GM12878 (cell line): ENCODE measurements around the gene ULBP1. TPM values are rescaled to one million over a fixed set of nuclear protein-coding genes. Genes with fewer than 3 reads are reported as not detected.

Experiments used
- ATAC-seq: fragments of 200-7000 bp; cut with Tn5 transposase; 3 replicates; pipeline ENCODE4 v1.9.1; 2020; ENCODE audit warnings: mild to moderate bottlenecking, moderate library complexity
- BruUV-seq: library from RNA; stranded (reverse); fragments of 400-500 nt; replicated peaks from 2 replicates; lab custom pipeline; 2021; lab: Mats Ljungman, UMichigan
- CTCF ChIA-PET: fragments of 300-600 bp; sonication (Branson Sonifier 250); formaldehyde crosslinking; extraction: SDS; loops from one replicate; lab custom pipeline; 2021; ENCODE audit warnings: inconsistent platforms; lab: Yijun Ruan, JAX
- POLR2A ChIA-PET: fragments of 350-600 bp; formaldehyde crosslinking; extraction: SDS; loops from one replicate; lab custom pipeline; 2021; ENCODE audit warnings: inconsistent platforms; lab: Charles Lee
- RAD21 ChIA-PET: fragments of 300-600 bp; sonication (Branson Sonifier 250); formaldehyde crosslinking; loops from one replicate; lab custom pipeline; 2023; ENCODE audit warnings: antibody characterized with exemption; ENCODE audit not compliant: unreplicated experiment; lab: Charles Lee
- SMC1A ChIA-PET: fragments of 300-600 bp; sonication (Branson Sonifier 250); formaldehyde crosslinking; loops from one replicate; lab custom pipeline; 2023; ENCODE audit not compliant: unreplicated experiment, uncharacterized antibody; lab: Charles Lee
- DNase-seq: peaks from one replicate; pipeline ENCODE4 v3.0.0-alpha.2; 2011; ENCODE audit warnings: low read depth, low spot score
- FAIRE-seq: peaks from 3 replicates; lab custom pipeline; 2011; peaks lifted over from hg19 to GRCh38; lab: Jason Lieb, UNC
- H2AFZ ChIP-seq: 2 replicates; pipeline ENCODE4 v1.6.0; 2011; ENCODE audit warnings: low read depth, low read length, control low read depth; ENCODE audit not compliant: control insufficient read depth
- H3K27ac ChIP-seq: 2 replicates; pipeline ENCODE4 v1.5.1; 2011; ENCODE audit warnings: control low read depth; ENCODE audit not compliant: control insufficient read depth, insufficient read depth
- H3K27me3 ChIP-seq, 2 experiments: replicated peaks in 1 of 2; 2 replicates each; pipeline versions ENCODE4 v1.6.0 to v1.6.1; 2011; ENCODE audit warnings: low read length in 1 of 2; ENCODE audit not compliant: control insufficient read depth in 2 of 2, insufficient read depth in 2 of 2
- H3K36me3 ChIP-seq, 2 experiments: 2 replicates each; pipeline ENCODE4 v1.5.1; 2011; ENCODE audit warnings: low read length in 1 of 2; ENCODE audit not compliant: control insufficient read depth in 2 of 2, insufficient read depth in 2 of 2
- H3K4me1 ChIP-seq: 2 replicates; pipeline ENCODE4 v1.6.1; 2011; ENCODE audit warnings: mild to moderate bottlenecking, low read length, moderate library complexity, mixed read lengths; ENCODE audit not compliant: control insufficient read depth, insufficient read depth
- H3K4me2 ChIP-seq: 2 replicates; pipeline ENCODE4 v1.6.0; 2011; ENCODE audit warnings: control low read depth; ENCODE audit not compliant: control insufficient read depth, insufficient read depth
- H3K4me3 ChIP-seq: fragments of 200-600 bp; sonication (generic); 2 replicates; pipeline ENCODE4 v1.5.1; 2016
- H3K79me2 ChIP-seq: 2 replicates; pipeline ENCODE4 v1.6.0; 2011; ENCODE audit warnings: low read length; ENCODE audit not compliant: control insufficient read depth, insufficient read depth
- H3K9ac ChIP-seq: 2 replicates; pipeline ENCODE4 v1.8.0; 2011; ENCODE audit warnings: low read length, control low read depth, mixed read lengths; ENCODE audit not compliant: control insufficient read depth, insufficient read depth
- H3K9me3 ChIP-seq: replicated peaks from 3 replicates; pipeline ENCODE4 v1.5.1; 2011; ENCODE audit warnings: mild to moderate bottlenecking, low read length; ENCODE audit not compliant: control insufficient read depth, insufficient read depth
- H4K20me1 ChIP-seq: 2 replicates; pipeline ENCODE4 v1.6.0; 2011; ENCODE audit not compliant: control insufficient read depth, insufficient read depth
- ELK1 ChIP-seq: IDR thresholded peaks from 2 replicates; pipeline ENCODE4 v1.6.1; 2012; ENCODE audit warnings: low read depth, low read length, improper control_type of control experiment
- HDGF ChIP-seq: fragments of 450-650 bp; IDR thresholded peaks from 2 replicates; pipeline ENCODE4 v1.6.1; 2016; ENCODE audit warnings: antibody characterized with exemption
- JUNB ChIP-seq: IDR thresholded peaks from 2 replicates; pipeline ENCODE4 v1.6.1; 2016; ENCODE audit warnings: antibody characterized with exemption, mild to moderate bottlenecking
- NFXL1 ChIP-seq: fragments of 450-650 bp; IDR thresholded peaks from 2 replicates; pipeline ENCODE4 v1.6.1; 2017; ENCODE audit warnings: antibody characterized with exemption, mild to moderate bottlenecking, borderline replicate concordance
- SMAD5 ChIP-seq: IDR thresholded peaks from 2 replicates; pipeline ENCODE4 v1.6.1; 2016; ENCODE audit warnings: antibody characterized with exemption, low read depth
- STAT3 ChIP-seq: IDR thresholded peaks from 2 replicates; pipeline ENCODE4 v1.6.1; 2011; ENCODE audit warnings: low read depth, low read length, improper control_type of control experiment
- TCF12 ChIP-seq: IDR thresholded peaks from 2 replicates; pipeline ENCODE4 v1.6.1; 2011; ENCODE audit warnings: low read depth, mild to moderate bottlenecking, low read length
- ZBTB33 ChIP-seq: fragments of 450-650 bp; IDR thresholded peaks from 2 replicates; pipeline ENCODE4 v1.6.1; 2017; ENCODE audit warnings: mild to moderate bottlenecking
- WGBS: methylation state at CpG from one replicate; pipeline ENCODE4 v1.1.6; 2016; ENCODE audit warnings: low lambda C conversion rate; ENCODE audit not compliant: insufficient replicate concordance, insufficient coverage; ENCODE audit errors: missing lambda C conversion rate; 5-methylcytosine and 5-hydroxymethylcytosine counted together
- in situ Hi-C: fragments of 300-500 bp; cut with MboI; formaldehyde crosslinking; loops from 9 replicates; pipeline ENCODE4 v1.14.3; 2018; ENCODE audit warnings: mixed read lengths
- intact Hi-C: fragments of 100-400 bp; cut with micrococcal nuclease; formaldehyde crosslinking; loops from one replicate; pipeline ENCODE4 v1.14.2; 2022; ENCODE audit not compliant: unreplicated experiment
- polyA plus RNA-seq, 11 experiments: library from polyadenylated mRNA; depleted of rRNA in 4 of 11; unstranded in 6 of 11; stranded (reverse) in 5 of 11; fragments of >200 nt; fragmentation: Nextera tagmentation in 4 of 11; fragmentation: Illumina TruSeq in 1 of 11; extraction: Ambion mirVana in 4 of 11; extraction: Trizol in 1 of 11; gene quantifications; 1 replicate in 1 of 11; 2 replicates in 10 of 11; pipeline versions ENCODE4 v1.2.1 to v1.2.3, GENCODE V29; 2011 to 2016; ENCODE audit warnings: inconsistent platforms in 2 of 11, missing spikeins in 2 of 11, low read depth in 1 of 11
- total RNA-seq, 4 experiments: library from RNA; depleted of rRNA in 3 of 4; stranded (reverse); fragments of >200 nt in 3 of 4; fragmentation: Illumina TruSeq in 1 of 4; extraction: Trizol in 1 of 4; gene quantifications; 2 replicates each; pipeline versions ENCODE4 v1.2.1 to v1.2.3, GENCODE V29; 2013 to 2021

The ULBP1 gene
- total and polyA plus RNA-seq, 10 of the 15 experiments (the other 5 are each of a cell fraction or from before 2014, with no cell fraction given) = 0.02 to 0.12 (median 0.04) TPM; not detected in 7

DNA sequence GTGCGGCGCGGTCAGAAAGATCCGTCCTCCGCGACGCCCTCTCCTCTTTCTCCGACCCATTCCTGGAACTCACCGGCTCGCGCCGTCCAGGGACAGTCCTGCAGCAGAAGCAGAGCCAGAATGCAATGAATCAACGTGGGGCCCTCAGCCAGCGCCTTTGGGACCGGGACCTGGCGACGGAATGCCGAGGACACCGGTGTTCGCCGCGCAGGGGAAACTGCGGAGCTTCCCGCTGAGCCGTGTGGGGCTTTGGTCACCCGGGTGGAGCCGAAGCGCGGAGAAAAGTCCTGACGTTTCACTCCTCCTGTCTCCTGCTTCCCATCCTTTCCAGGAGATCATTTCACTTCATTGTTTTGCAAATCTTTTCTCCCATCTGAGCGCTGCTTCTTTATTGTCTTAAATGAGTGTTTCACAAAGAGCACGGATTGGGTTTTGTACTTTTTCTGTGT is 26.5 kb downstream of the ULBP1 start:
- Histone ChIP-seq H3K4me2 (peak overlapping the region; percentile 79), H3K9me3 (peaks cover 7% of the 10 kb centered on the region; the same call in 2 of the 3 replicates), H3K79me2 (no peaks in the 10 kb centered on the region), H4K20me1 (no peaks in the 10 kb centered on the region; the same call in none of the 2 replicates), H3K9ac (no peak overlapping the region), H2AFZ (no peak overlapping the region), H3K36me3 (no peaks in the 10 kb centered on the region), H3K4me1 (peaks cover 14% of the 10 kb centered on the region), H3K4me3 (peak overlapping the region; percentile 49; the same call in 1 of the 2 replicates), H3K27ac (no peak overlapping the region), H3K27me3 (peaks cover 7 to 22% of the 10 kb centered on the region in 2 experiments)
- ChIA-PET RAD21 (interaction anchor here (1.7 kb wide), 1 partner anchor 17 kb away, joined by 3 read pairs; no protein-coding TSS in a partner anchor), SMC1A (no interaction called here), CTCF (no interaction called here), POLR2A (no interaction called here)
- WGBS = 17% methylated on average over 32 of the region's 32 CpGs
- no peak for DNase-seq
- ATAC-seq = no peak
- TF ChIP-seq TCF12 (no peak), NFXL1 (no peak), ZBTB33 (no peak), STAT3 (no peak), JUNB (no peak), SMAD5 (no peak), HDGF (no peak), ELK1 (no peak)
- no peak for FAIRE-seq
- BruUV-seq = no TSS peak
- intact Hi-C loops (no loop called here), in situ Hi-C loops (no loop called here)
